ENCODE results near the gene CEACAM6. TPM values are rescaled to one million over a fixed set of nuclear protein-coding genes. Genes with fewer than 3 reads are reported as not detected.

CEACAM6 gene
- total and polyA plus RNA-seq, 11 donors: 0.08 to 0.53 (median 0.12) TPM; not detected in 8

DNA sequence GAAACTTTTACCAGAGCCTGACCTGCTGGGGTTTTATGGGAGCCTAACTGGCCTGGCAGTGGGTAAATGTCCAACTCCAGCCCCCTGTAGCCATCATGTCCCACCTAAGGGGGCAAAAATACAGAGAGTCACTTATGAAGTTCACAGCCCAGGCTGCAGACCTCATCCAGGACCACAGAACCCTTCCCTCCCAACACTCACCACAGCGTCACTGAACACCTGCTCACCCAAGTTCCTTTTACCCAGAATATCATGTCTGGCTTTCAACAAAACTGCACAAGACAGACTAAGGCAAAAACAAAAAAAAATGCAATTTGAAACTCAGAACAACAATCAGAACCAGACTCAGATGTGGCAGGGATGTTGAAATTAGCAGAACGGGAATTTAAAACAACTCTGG lies 47.4 kb downstream of the CEACAM6 start:
- H3K27ac ChIP-seq: peak overlapping the region in 1 of 12 donors; percentile 79
- intact Hi-C loops (cut with DNase I): no loop called here
- ATAC-seq: no peak

GRCh38 chr19:41804336-41804735 lies 49.0 kb downstream of the CEACAM6 start:
- peaks cover 0 to 5% (median 0%) of the 10 kb centered on the region in 12 donors for H3K9me3 ChIP-seq
- no peaks in the 10 kb centered on the region for H3K36me3 ChIP-seq
- peaks cover 0 to 10% (median 0%) of the 10 kb centered on the region in 9 donors for H3K27me3 ChIP-seq
- no peak overlapping the region for H3K4me3 ChIP-seq
- ATAC-seq: peak in 1 of 4 donors; percentile 40
- peaks cover 0 to 40% (median 0%) of the 10 kb centered on the region in 12 donors for H3K4me1 ChIP-seq
- TF ChIP-seq POLR2A (IDR thresholded peaks at IDR 0.05): no peak
- TF ChIP-seq, protein P1, sequence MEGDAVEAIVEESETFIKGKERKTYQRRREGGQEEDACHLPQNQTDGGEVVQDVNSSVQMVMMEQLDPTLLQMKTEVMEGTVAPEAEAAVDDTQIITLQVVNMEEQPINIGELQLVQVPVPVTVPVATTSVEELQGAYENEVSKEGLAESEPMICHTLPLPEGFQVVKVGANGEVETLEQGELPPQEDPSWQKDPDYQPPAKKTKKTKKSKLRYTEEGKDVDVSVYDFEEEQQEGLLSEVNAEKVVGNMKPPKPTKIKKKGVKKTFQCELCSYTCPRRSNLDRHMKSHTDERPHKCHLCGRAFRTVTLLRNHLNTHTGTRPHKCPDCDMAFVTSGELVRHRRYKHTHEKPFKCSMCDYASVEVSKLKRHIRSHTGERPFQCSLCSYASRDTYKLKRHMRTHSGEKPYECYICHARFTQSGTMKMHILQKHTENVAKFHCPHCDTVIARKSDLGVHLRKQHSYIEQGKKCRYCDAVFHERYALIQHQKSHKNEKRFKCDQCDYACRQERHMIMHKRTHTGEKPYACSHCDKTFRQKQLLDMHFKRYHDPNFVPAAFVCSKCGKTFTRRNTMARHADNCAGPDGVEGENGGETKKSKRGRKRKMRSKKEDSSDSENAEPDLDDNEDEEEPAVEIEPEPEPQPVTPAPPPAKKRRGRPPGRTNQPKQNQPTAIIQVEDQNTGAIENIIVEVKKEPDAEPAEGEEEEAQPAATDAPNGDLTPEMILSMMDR (IDR thresholded peaks at IDR 0.05): no peak
- 77 to 88% (median 79%) methylated on average over 3 of the region's 3 CpGs for WGBS, 4 donors
- H3K27ac ChIP-seq: peak overlapping the region in 1 of 12 donors; percentile 52
- intact Hi-C loops (cut with DNase I): no loop called here
- no peak for DNase-seq

More for the DNA sequence above, 47.4 kb downstream of the CEACAM6 start:
- 71 to 81% (median 77%) methylated on average over 2 of the region's 2 CpGs for WGBS, 4 donors
- Histone ChIP-seq H3K27me3 (peaks cover 0 to 7% (median 0%) of the 10 kb centered on the region in 9 donors), H3K4me1 (peaks cover 0 to 40% (median 0%) of the 10 kb centered on the region in 12 donors), H3K4me3 (no peak overlapping the region), H3K9me3 (peaks cover 0 to 5% (median 0%) of the 10 kb centered on the region in 12 donors), H3K36me3 (no peaks in the 10 kb centered on the region)
- no peak for DNase-seq
- TF ChIP-seq, protein P1 (IDR thresholded peaks at IDR 0.05): no peak
- no peak for TF ChIP-seq POLR2A (IDR thresholded peaks at IDR 0.05)

GRCh38 chr19:41807176-41807575 lies 51.8 kb downstream of the CEACAM6 start:
- no peak overlapping the region for H3K4me3 ChIP-seq
- intact Hi-C loops (cut with DNase I): no loop called here
- H3K36me3 ChIP-seq: no peaks in the 10 kb centered on the region
- no peak for ATAC-seq
- peaks cover 0 to 26% (median 0%) of the 10 kb centered on the region in 9 donors for H3K27me3 ChIP-seq
- TF ChIP-seq, protein P1 (IDR thresholded peaks at IDR 0.05): no peak
- TF ChIP-seq POLR2A (IDR thresholded peaks at IDR 0.05): no peak
- H3K4me1 ChIP-seq: peaks cover 0 to 51% (median 0%) of the 10 kb centered on the region in 12 donors
- no peak for DNase-seq
- 75 to 83% (median 77%) methylated on average over 2 to 3 of the region's 3 CpGs for WGBS, 4 donors
- no peaks in the 10 kb centered on the region for H3K9me3 ChIP-seq
- H3K27ac ChIP-seq: no peak overlapping the region

GRCh38 chr19:41808663-41809566 lies 53.6 kb downstream of the CEACAM6 start:
- no peak for TF ChIP-seq POLR2A (IDR thresholded peaks at IDR 0.05)
- TF ChIP-seq, protein P1 (IDR thresholded peaks at IDR 0.05): no peak
- 64 to 74% (median 68%) methylated on average over 15 to 16 of the region's 16 CpGs for WGBS, 4 donors
- Histone ChIP-seq H3K9me3 (no peaks in the 10 kb centered on the region), H3K36me3 (no peaks in the 10 kb centered on the region), H3K27ac (peak overlapping the region in 1 of 12 donors; percentile 84), H3K4me1 (peaks cover 0 to 41% (median 0%) of the 10 kb centered on the region in 12 donors), H3K27me3 (peaks cover 0 to 26% (median 0%) of the 10 kb centered on the region in 9 donors), H3K4me3 (no peak overlapping the region)
- intact Hi-C loops (cut with DNase I): no loop called here
- DNase-seq (peak; percentile 30 to 70 (median 66)), ATAC-seq (peak in 3 of 4 donors; percentile 34 to 73 (median 64))

Data from heart left ventricle (tissue), 16 donors.